A549 (cell line): ENCODE data around the gene MAOB. TPM values are rescaled to one million over a fixed set of nuclear protein-coding genes. Genes with fewer than 3 reads are reported as not detected.
A peak's percentile ranks its signal among the peaks of the same experiment; 100 is the strongest.

Experiments
- ATAC-seq, 2 experiments: fragments of 200-7000 bp in 1 of 2; fragments of >200 bp in 1 of 2; cut with Nextera tagmentation in 1 of 2; cut with Tn5 transposase in 1 of 2; 3 replicates each; pipeline versions ENCODE4 v1.8.0 to v1.9.1; 2018 to 2020; ENCODE audit warnings: mild to moderate bottlenecking in 1 of 2, moderate library complexity in 1 of 2
- CTCF ChIA-PET: fragments of 300-600 bp; sonication (Branson Sonifier 250); formaldehyde crosslinking; extraction: SDS; loops from one replicate; lab custom pipeline; 2021; ENCODE audit warnings: antibody characterized with exemption, inconsistent platforms; lab: Yijun Ruan, JAX
- POLR2A ChIA-PET: fragments of 350-600 bp; formaldehyde crosslinking; extraction: SDS; loops from one replicate; lab custom pipeline; 2021; ENCODE audit warnings: antibody characterized with exemption, inconsistent platforms; lab: Yijun Ruan, JAX
- DNase-seq, 2 experiments: peaks; one replicate each; pipeline versions ENCODE4 v3.0.0 to v3.0.0-alpha.2; 2011 to 2016; ENCODE audit warnings: low read depth in 1 of 2, low spot score in 1 of 2
- FAIRE-seq: peaks from 2 replicates; lab custom pipeline; 2011; peaks lifted over from hg19 to GRCh38; lab: Jason Lieb, UNC
- H3K27ac ChIP-seq, 2 experiments: fragments of >200 bp; sonication (Bioruptor Twin); formaldehyde crosslinking; 3 replicates each; pipeline ENCODE4 v1.5.1; 2016 to 2017
- H3K4me1 ChIP-seq: fragments of >200 bp; sonication (Bioruptor Twin); formaldehyde crosslinking; 3 replicates; pipeline ENCODE4 v1.6.1; 2016
- H3K4me2 ChIP-seq: fragments of >200 bp; sonication (Bioruptor Twin); formaldehyde crosslinking; 3 replicates; pipeline ENCODE4 v1.6.1; 2016
- H3K4me3 ChIP-seq: fragments of >200 bp; sonication (Bioruptor Twin); formaldehyde crosslinking; 3 replicates; pipeline ENCODE4 v1.5.1; 2016
- H3K9me3 ChIP-seq: fragments of >200 bp; sonication (Bioruptor Twin); formaldehyde crosslinking; 3 replicates; pipeline ENCODE4 v1.6.1; 2016
- CBX2 ChIP-seq: fragments of 200-600 bp; sonication (generic); IDR thresholded peaks from 2 replicates; pipeline ENCODE4 v1.6.1; 2016; ENCODE audit warnings: low read depth, mild to moderate bottlenecking, borderline replicate concordance
- CTCF ChIP-seq: fragments of >200 bp; sonication (Bioruptor Twin); formaldehyde crosslinking; IDR thresholded peaks from 3 replicates; pipeline ENCODE4 v1.5.1; 2016
- EHMT2 ChIP-seq: fragments of 200-600 bp; sonication (generic); IDR thresholded peaks from 2 replicates; pipeline ENCODE4 v1.6.1; 2016; ENCODE audit warnings: antibody characterized with exemption, low read depth, mild to moderate bottlenecking, moderate library complexity
- FOSL2 ChIP-seq, 2 experiments: fragments of 450-650 bp in 1 of 2; fragments of >200 bp in 1 of 2; sonication (Bioruptor Twin) in 1 of 2; formaldehyde crosslinking; IDR thresholded peaks; 2 replicates each; pipeline versions ENCODE4 v1.5.0 to v1.6.1; 2016 to 2020; ENCODE audit warnings: mild to moderate bottlenecking in 1 of 2, moderate library complexity in 1 of 2
- GATA3 ChIP-seq: IDR thresholded peaks from 2 replicates; pipeline ENCODE4 v1.6.1; 2012; ENCODE audit warnings: borderline replicate concordance
- HOXB13 ChIP-seq: fragments of 250-450 bp; sonication (Bioruptor Pico); IDR thresholded peaks from 2 replicates; pipeline ENCODE4 v1.5.0; 2020; ENCODE audit warnings: low read depth, mild to moderate bottlenecking, moderate library complexity
- HOXB5 ChIP-seq: fragments of 250-450 bp; sonication (Bioruptor Pico); IDR thresholded peaks from 2 replicates; pipeline ENCODE4 v1.5.0; 2020; ENCODE audit warnings: mild to moderate bottlenecking, moderate library complexity
- JUNB ChIP-seq: fragments of >200 bp; sonication (Bioruptor Twin); formaldehyde crosslinking; IDR thresholded peaks from 2 replicates; pipeline ENCODE4 v1.6.1; 2016
- MAFK ChIP-seq: fragments of 450-650 bp; IDR thresholded peaks from 2 replicates; pipeline ENCODE4 v1.6.1; 2014; ENCODE audit not compliant: partially characterized antibody
- NFE2L2 ChIP-seq: fragments of 150-350 bp; conservative IDR thresholded peaks from 2 replicates; pipeline ENCODE4 v1.6.1; 2014; ENCODE audit warnings: low read length
- PBX3 ChIP-seq: IDR thresholded peaks from 2 replicates; pipeline ENCODE4 v1.6.1; 2012
- RAD21 ChIP-seq, 2 experiments: fragments of >200 bp in 1 of 2; sonication (Bioruptor Twin) in 1 of 2; formaldehyde crosslinking in 1 of 2; IDR thresholded peaks in 1 of 2; conservative IDR thresholded peaks in 1 of 2; 2 replicates in 1 of 2; 3 replicates in 1 of 2; pipeline ENCODE4 v1.6.1; 2012 to 2018; ENCODE audit warnings: inconsistent platforms in 1 of 2
- RFX5 ChIP-seq: fragments of 450-650 bp; IDR thresholded peaks from 2 replicates; pipeline ENCODE4 v1.7.1; 2014; ENCODE audit warnings: antibody characterized with exemption, mild to moderate bottlenecking, moderate library complexity
- SMC3 ChIP-seq: fragments of >200 bp; sonication (Bioruptor Twin); formaldehyde crosslinking; IDR thresholded peaks from 3 replicates; pipeline ENCODE4 v1.6.1; 2018; ENCODE audit warnings: inconsistent platforms
- ZC3H11A ChIP-seq: fragments of 450-650 bp; IDR thresholded peaks from 2 replicates; pipeline ENCODE4 v1.6.1; 2014; ENCODE audit warnings: antibody characterized with exemption, mild to moderate bottlenecking
- WGBS: methylation state at CpG from one replicate; pipeline ENCODE4 v1.1.6; 2017; ENCODE audit errors: missing lambda C conversion rate; 5-methylcytosine and 5-hydroxymethylcytosine counted together
- polyA plus RNA-seq, 4 experiments: library from polyadenylated mRNA; depleted of rRNA in 3 of 4; stranded (reverse); fragments of >200 nt; fragmentation: RNase III in 1 of 4; extraction: RNeasy Plus Mini Kit Qiagen cat#74134 plus additional on column Dnase treatment in 1 of 4; gene quantifications; 2 replicates in 3 of 4; 3 replicates in 1 of 4; pipeline ENCODE4 v1.2.3, GENCODE V29; 2011 to 2017
- TF ChIP-seq, protein P1 (sequence below): fragments of 200-600 bp; sonication (generic); IDR thresholded peaks from 2 replicates; pipeline ENCODE4 v1.6.1; 2016; ENCODE audit warnings: antibody characterized with exemption, mild to moderate bottlenecking, moderate library complexity

MAOB gene
- polyA plus RNA-seq, 2 of the 4 experiments (the other 2 are of a cell fraction), result 0.05 to 0.35 TPM

DNA sequence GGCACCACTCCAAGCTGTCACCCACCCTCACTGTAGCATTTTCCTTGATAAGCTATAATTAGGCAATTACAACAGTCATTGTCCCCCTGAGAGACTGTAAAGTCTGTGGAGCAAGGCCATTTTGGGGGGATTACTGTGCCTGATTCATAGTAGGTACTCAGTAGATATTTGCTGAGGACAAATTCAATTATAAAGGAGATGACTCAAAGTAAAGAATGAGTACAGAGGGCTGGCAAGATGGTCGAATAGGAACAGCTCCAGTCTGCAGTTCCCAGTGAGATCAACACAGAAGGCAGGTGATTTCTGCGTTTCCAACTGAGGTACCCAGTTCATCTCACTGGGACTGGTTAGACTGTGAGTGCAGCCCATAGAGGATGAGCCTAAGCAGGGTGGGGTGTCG lies 42.0 kb downstream of the MAOB start:
- no peak overlapping the region for H3K4me2 ChIP-seq
- ChIA-PET POLR2A (no interaction called here), CTCF (interaction anchor here (1.1 to 2.2 kb wide), 3 partner anchors 99 to 118 kb away, joined by 4 to 10 read pairs (median 5); no protein-coding TSS in a partner anchor)
- FAIRE-seq, result no peak
- no peak overlapping the region for H3K4me3 ChIP-seq
- peak in 1 of 2 experiments; percentile 4 for DNase-seq
- no peaks in the 10 kb centered on the region for H3K9me3 ChIP-seq
- 0 out of 3 replicates have a peak, but pooled peaks cover 3% of the 10 kb centered on the region for H3K4me1 ChIP-seq
- 26% methylated on average over 3 of the region's 3 CpGs for WGBS
- no peak overlapping the region for H3K27ac ChIP-seq
- peak; percentile 56 to 68; a peak in 2 of 6 replicates for ATAC-seq
- no peak for TF ChIP-seq CBX2
- TF ChIP-seq ZC3H11A, result no peak
- TF ChIP-seq HOXB13 (CRISPR knock-in tag), result no peak
- TF ChIP-seq HOXB5, result no peak
- no peak for TF ChIP-seq GATA3
- no peak for TF ChIP-seq EHMT2
- no peak for TF ChIP-seq FOSL2 (IDR thresholded peaks at IDR 0.05)
- TF ChIP-seq FOSL2 (CRISPR knock-in tag; IDR thresholded peaks at IDR 0.05), result no peak
- TF ChIP-seq, protein P1, sequence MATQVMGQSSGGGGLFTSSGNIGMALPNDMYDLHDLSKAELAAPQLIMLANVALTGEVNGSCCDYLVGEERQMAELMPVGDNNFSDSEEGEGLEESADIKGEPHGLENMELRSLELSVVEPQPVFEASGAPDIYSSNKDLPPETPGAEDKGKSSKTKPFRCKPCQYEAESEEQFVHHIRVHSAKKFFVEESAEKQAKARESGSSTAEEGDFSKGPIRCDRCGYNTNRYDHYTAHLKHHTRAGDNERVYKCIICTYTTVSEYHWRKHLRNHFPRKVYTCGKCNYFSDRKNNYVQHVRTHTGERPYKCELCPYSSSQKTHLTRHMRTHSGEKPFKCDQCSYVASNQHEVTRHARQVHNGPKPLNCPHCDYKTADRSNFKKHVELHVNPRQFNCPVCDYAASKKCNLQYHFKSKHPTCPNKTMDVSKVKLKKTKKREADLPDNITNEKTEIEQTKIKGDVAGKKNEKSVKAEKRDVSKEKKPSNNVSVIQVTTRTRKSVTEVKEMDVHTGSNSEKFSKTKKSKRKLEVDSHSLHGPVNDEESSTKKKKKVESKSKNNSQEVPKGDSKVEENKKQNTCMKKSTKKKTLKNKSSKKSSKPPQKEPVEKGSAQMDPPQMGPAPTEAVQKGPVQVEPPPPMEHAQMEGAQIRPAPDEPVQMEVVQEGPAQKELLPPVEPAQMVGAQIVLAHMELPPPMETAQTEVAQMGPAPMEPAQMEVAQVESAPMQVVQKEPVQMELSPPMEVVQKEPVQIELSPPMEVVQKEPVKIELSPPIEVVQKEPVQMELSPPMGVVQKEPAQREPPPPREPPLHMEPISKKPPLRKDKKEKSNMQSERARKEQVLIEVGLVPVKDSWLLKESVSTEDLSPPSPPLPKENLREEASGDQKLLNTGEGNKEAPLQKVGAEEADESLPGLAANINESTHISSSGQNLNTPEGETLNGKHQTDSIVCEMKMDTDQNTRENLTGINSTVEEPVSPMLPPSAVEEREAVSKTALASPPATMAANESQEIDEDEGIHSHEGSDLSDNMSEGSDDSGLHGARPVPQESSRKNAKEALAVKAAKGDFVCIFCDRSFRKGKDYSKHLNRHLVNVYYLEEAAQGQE, result no peak
- no peak for TF ChIP-seq JUNB

DNA sequence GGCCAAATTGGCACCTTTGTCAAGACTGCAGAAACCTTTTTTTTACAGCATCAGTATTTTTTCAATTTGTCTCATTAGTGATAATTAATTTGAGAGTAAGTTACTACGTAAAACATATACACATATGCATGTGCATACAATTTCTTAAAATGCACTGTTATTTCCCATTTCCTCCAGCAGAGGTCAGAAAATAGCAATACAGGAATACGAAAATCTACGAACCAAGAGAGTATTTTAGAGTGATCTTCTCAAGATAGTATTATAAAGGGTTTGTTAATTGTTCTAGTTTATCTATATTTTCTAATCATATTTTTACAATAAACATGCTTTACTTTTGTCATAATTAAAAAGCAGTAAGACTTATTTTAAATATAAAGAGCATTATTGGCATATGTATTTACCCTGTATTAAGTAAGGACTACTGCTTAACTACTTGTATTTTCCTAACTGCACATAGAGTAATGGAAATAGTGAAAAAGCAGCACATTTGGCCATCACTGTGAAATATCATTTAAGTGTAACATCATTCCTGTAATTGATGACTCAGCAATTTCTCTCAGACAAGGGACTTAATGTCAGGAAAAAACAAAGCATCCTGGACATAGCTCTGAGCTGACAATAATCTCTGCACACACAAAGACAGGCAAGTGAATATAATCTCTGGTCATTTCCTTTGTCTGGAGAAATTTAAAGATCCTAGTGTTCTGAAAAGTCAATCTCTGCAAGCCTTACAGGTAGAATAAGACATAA lies 45.6 kb downstream of the MAOB start:
- DNase-seq (peak; percentile 18 to 24), ATAC-seq (0 out of 6 replicates have a peak, but pooled peaks of 1 of the 2 experiments have one; percentile 42), FAIRE-seq (peak; percentile 88)
- CTCF ChIA-PET, result interaction anchor here (0.7 to 2.8 kb wide), 14 partner anchors 10 to 1458 kb away, joined by 3 to 30 read pairs (median 4); no protein-coding TSS in a partner anchor
- Histone ChIP-seq H3K9me3 (no peaks in the 10 kb centered on the region), H3K4me1 (0 out of 3 replicates have a peak, but pooled peaks cover 3% of the 10 kb centered on the region), H3K4me3 (no peak overlapping the region), H3K27ac (no peak overlapping the region), H3K4me2 (peak overlapping the region; percentile 33; the same call in 2 of the 3 replicates)
- POLR2A ChIA-PET, result no interaction called here
- peak; percentile 63 for TF ChIP-seq NFE2L2
- peak; percentile 60 for TF ChIP-seq SMC3
- TF ChIP-seq PBX3, result no peak
- TF ChIP-seq CTCF, result peak; percentile 58
- TF ChIP-seq RFX5, result no peak
- TF ChIP-seq RAD21 (conservative IDR thresholded peaks at IDR 0.05 in 1 of 2, IDR thresholded peaks at IDR 0.05 in 1 of 2), result peak; percentile 66 to 67
- TF ChIP-seq MAFK, result peak; percentile 99
- 13% methylated on average over 3 of the region's 3 CpGs for WGBS
